Left ventricle myocardium superior (tissue), 1 donor: ENCODE results near the gene MSH3. TPM values are rescaled to one million over a fixed set of nuclear protein-coding genes. Genes with fewer than 3 reads are reported as not detected.

ENCODE experiments used
- ATAC-seq: fragments of 200-7000 bp; cut with Tn5 transposase; one replicate; pipeline ENCODE4 v1.9.1; 2020; ENCODE audit warnings: mild to moderate bottlenecking, moderate library complexity
- DNase-seq: peaks from one replicate; pipeline ENCODE4 v3.0.0-alpha.2; 2020
- intact Hi-C: fragments of 100-400 bp; cut with micrococcal nuclease; formaldehyde crosslinking; loops from one replicate; pipeline ENCODE4 v1.11.0; 2022
- total RNA-seq: library from RNA; stranded (reverse); fragmentation: NEBNext Ultra II Directional; extraction: Animal tissue kit (Norgen Biotek cat#: 25700); gene quantifications from one replicate; pipeline ENCODE4 v1.2.1, GENCODE V29; 2021
- donor health status: DM: no; HTN: yes; CAD: no; lungs with severe emphysema.

The MSH3 gene
- total RNA-seq, 1 donor from 2014 or later: 11.9 TPM

DNA sequence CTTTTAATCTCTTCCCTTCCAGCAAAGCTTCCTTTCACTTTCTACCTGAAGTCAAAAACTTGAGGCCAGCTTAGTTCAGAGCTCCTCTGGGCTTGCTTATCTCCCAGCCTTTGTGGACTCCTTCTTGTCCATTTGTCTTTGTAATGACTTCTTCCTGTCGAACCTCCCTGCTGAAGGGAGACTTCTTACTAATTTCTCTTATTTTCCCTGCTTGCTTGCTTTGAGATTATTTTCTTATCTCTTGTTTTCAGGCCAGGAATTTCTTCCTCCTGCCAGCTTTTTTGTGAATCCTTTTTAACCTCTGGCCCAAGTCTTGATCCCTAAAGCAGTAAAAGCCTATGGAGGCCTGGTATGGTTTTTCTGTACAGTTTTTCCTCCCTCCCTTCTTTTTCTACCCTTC is 47.1 kb downstream of the MSH3 start:
- DNase-seq: no peak
- ATAC-seq: no peak
- intact Hi-C loops: no loop called here

DNA sequence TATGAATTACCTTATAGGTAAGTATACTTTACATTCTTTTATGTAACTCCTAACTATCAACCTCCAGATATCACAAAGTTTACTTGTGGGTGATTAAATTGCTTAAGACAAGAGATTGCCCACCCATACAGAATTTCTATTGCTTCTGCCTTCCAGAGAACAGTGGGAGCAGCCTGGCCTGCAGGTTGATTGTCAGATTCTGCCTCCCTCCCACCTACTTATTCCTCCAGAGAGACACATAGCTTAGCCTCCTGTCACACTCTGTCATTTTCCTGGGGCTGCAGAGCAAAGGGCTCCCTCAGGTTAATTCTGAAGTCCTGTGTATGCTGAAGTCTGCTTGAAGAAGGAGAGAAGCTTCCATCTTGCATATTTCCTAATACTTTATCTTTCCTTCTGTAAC is 48.8 kb downstream of the MSH3 start:
- intact Hi-C loops: no loop called here

DNA sequence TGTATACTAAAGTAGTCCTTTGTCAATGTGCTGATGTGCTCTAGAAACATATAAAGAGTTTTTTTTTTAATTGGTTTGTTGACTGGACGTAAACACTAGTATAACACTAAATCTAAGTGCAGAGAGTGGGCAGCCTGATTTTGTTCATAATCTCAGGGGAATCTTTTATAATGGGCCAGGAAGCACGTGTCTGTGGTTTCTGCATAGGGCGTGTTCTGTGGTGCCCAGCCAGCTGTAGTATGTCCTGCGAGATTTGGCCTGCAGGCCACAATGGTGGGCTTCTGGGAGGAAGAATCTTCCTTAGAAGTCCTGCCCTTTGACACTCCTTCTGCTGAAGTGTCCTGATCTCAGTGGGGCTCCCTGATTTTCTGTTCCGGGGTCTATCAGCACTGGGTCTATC is 49.3 kb downstream of the MSH3 start:
- intact Hi-C loops: no loop called here
- ATAC-seq (no peak), DNase-seq (no peak)

More for the DNA sequence above, 48.8 kb downstream of the MSH3 start:
- ATAC-seq: no peak
- no peak for DNase-seq

DNA sequence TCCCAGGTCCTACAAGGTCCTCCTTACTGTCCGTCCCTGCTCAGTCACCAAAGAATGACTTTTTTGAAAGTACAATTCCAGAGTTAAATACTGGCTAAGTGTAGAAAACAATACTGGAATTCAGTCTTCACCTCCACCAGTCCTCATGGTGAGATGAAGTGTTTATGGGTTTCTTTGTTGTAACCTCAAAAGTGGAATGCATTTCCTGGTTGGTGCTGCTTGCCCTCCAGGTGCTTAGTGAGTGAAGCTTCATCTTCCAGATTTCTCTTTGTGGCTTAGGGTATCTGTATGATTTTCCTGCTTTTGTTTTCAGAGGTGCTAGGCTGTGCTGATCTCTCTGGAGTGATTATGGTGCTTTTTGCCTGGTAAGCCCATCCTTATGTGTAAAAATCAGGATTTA is 49.8 kb downstream of the MSH3 start:
- intact Hi-C loops: no loop called here
- no peak for ATAC-seq
- no peak for DNase-seq

DNA sequence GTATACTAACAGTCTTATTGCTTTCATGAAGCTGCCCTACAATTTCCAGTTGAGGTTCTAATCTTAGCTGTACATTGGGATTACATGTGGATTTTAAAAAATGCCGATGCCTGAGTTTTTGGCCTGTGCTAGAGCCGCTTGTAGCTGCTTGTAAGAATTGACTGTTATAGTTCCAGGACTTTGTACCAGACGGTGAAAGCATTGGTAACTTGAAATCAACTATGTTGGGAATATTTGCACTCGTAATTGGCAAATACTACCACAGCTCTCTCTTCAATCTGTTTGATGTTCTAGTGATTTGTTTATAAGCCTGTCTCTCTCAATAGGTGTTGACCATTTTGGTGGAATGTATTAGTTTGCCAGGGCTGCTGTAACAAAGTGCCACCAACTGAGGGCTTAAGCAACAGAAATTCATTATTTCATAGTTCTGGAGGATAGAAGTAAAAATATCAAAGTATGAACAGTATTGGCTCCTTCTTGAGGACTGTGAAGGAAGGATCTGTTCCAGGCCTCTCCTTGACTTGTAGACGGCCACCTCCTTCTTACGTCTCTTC is 50.8 kb downstream of the MSH3 start:
- intact Hi-C loops: no loop called here
- no peak for ATAC-seq
- DNase-seq: no peak

DNA sequence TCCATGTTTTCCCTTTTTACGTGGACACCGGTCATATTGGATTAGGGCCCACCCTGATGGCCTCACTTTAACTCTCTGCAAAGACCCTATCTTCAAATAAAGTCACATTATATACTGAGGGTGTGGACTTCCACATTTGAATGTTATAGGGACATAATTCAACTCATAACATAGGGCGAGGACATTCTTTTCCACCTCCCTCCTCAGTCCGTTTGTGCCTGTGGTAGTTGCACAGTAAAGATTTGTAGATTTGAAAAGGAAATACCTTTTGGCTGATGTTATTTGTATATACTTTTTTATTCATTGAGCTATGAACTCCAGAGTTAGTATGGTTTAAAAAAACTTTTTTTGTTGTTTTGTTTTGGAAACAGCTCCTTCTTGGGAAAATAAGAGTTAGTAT is 51.3 kb downstream of the MSH3 start:
- ATAC-seq (no peak), DNase-seq (no peak)
- intact Hi-C loops: no loop called here

DNA sequence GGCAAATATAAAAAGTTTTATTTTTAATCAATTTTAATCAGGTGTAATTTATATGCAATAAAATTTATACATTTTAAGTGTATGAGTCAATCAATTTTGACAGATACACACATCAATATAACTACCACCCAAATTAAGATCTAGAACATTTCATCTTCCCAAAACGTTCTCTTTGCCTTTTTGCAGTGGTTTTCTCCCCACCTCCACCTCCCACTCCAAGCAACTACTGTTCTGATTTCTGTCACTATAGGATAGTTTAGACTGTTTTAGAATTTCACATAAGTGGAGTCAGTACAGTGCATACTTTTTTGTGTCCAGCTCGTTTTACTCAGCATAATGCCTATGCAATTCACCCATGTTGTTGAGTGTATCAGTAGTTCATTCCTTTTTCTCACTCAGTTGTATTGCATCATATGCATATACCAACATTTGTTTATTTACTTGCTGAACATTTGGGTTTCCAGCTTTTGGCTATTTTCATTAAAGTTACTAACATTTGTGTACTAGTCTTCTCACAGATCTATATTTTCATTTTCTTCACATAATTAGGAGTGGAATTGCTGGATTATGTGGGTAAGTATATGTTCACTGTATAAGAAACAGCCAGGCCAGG is 52.5 kb downstream of the MSH3 start:
- no peak for ATAC-seq
- intact Hi-C loops: no loop called here
- no peak for DNase-seq

DNA sequence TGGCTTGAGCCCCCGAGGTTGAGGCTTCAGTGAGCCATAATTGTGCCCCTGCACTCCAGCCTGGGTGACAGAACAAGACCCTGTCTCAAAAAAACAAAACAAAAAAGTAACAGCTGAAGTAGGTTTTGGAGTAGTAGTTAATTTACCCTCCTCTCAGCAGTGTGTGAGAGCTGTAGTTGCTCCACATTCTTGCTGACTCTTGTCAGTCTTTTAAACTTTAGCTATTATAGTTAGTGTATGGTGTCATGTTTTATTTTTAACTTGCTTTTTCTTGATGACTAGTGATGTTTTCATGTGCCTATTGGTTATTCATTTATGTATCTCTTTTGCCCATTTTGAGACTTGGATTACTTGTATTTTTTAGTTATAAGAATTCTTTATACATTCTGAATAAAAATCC is 53.2 kb downstream of the MSH3 start:
- intact Hi-C loops: no loop called here
- no peak for DNase-seq
- ATAC-seq: peak; percentile 74

DNA sequence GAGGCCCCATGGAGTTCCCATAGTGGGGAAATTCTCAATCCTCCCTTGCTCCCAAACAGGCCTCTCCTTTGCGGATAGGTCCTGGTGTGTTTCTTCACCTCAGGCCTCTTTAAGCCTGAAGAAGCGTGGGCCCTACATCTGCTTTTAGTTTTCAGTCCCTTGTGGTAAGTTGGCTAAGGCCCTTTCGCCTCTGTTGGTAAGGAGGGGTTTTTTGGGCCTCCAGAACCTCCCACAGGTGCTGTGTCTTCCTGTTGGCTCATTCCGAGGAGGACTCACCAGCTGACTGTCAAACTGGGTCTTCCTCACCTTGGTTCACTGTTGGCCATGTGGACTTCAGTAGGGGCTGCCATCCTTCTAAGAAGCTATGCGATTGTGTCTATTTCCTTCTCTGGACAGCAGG is 56.8 kb downstream of the MSH3 start:
- ATAC-seq (no peak), DNase-seq (no peak)
- intact Hi-C loops: no loop called here

DNA sequence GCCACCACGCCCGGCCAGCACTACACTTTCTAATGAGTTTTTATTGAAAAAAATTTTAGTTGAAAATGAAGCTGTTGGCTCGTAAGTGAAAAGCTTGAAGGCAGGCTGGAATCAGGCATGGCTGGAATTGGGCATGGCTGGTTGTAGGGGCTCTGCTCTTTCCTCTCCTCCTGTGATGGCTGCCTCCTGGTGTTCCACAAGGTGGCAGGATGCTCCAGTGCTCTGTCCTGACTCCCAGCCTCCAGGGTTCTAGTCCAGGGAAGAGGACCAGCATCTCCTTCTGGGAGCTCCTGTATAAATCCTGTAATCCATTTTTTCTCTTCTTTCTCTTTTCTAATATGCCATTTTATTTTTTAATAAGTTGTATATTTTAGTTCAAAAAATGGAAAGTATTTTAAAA is 57.5 kb downstream of the MSH3 start:
- no peak for DNase-seq
- no peak for ATAC-seq
- intact Hi-C loops: no loop called here

DNA sequence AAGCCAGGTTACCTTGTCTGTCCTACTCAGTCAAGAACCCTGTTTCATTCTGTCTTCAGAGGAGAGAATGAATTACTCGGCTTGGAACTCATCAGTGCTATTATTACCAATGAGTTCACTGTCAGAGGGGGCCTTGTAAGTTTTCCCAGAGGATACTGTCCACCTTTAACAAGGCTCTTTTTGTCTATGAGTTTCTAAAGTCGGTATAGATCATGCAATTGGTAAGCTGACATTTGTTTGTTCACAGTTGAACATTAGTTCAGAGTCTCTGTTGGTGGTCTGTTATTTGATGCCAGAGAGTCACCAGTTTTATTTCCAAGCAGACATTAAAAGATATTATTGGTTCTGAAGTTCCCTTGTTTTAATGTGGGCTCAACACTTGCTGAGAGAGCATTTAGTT is 58.5 kb downstream of the MSH3 start:
- ATAC-seq (no peak), DNase-seq (no peak)
- intact Hi-C loops: no loop called here

DNA sequence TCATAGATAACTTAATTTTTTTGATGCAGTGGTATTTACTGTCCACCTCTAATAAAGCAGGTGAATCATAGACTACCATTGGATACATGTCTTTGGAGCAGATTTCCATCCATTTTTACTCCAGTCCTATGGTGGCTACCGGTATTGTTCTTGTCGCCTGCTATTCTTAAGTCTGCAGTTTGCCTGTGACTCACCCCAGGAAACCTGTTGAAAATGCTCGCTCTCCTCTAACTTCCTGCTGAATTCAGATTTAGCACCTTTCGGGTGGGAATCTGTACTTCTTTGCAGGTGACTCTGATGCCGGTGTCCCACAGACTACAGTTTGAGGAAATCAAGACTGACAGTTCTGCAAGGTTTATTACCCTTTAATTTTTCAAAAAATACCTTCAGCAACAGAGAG is 59.2 kb downstream of the MSH3 start:
- DNase-seq: no peak
- intact Hi-C loops: no loop called here
- no peak for ATAC-seq

DNA sequence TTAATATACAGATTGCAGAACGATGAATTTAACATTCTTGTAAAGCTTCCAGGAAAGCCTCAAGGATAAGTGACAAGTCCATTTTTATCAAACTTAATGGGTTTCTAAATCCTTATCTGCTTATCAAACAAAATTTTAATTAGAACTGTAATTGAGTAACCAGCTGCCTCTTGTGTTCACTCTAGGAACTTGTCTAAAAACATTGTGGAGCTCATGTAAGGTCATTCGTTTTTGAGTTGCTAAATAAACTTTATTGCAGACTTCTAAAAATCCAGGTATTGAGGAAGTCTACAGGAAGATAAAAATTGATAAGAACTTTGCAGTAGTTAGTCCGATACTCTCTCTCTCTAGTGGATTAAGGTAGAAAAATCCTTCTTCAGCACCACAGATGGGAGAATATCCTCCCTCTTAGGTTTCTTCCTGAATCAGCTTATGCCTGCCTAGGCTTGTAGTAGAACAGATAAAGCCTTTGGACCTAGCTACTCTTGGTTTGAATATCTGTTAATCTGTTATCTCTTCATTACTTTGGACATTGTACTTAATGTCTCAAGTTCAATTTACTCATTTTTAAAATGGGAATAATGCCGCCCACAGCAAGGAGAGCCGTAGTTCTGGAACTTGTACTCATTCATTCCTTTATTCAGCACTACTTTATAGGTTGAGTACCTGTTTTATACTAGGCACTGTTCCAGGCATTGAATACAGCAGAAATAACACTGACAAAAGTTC is 60.3 kb downstream of the MSH3 start:
- DNase-seq (no peak), ATAC-seq (no peak)
- intact Hi-C loops: no loop called here

DNA sequence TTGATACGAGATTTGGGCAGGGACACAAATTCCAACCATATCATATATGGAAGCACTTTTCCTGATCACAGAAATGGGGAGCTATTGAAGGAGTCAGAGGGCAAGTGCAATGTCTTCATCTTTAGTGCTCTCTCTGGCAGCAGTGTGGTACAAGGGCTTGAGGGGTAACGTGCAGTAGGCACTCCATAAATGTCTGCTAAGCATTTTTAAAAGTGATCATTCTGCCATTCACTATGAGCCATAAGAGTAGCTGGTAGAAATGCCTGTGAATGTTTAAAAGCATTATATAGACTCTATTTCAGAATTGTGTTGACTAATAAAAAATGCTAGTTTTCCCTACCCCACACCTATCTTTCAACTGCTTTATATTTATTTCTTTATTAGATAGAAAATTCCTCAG is 61.4 kb downstream of the MSH3 start:
- DNase-seq (no peak), ATAC-seq (no peak)
- intact Hi-C loops: no loop called here

DNA sequence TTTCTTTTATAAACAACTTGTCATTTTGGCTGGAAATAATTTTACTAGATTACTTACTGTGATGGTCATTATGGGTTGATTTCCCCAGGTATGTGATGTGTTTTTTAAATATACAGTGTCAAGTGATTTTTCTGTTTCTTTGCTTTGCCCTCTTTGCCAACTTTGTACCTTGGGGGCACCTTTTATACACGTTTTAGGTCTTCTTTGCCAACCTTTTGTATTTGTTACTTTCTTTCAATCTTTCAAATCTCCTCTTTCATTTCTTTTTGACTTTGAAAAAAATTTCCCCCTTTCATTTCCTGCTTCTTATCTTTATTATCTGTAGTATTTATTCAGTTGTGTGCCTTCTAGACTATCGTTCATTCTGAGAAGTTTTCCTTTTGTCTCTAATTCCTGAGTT is 65.7 kb downstream of the MSH3 start:
- intact Hi-C loops: no loop called here
- DNase-seq (no peak), ATAC-seq (no peak)

DNA sequence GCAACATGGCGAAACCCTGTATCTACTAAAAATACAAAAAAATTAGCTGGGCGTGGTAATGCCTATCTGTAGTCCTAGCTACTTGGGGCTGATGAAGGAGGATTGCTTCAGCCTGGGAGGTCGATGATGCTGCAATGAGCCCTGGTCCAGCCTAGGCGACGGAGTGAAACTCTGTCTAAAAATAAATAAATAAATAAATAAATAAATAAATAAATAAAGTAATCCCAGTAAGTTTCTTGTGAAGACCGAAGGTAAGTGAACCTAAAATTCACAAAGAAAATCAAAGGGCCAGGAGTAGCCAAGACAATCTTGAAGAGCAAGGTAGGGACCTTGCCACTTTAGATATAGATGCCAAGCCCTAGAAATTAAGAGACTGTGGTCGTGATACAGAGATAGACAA is 68.5 kb downstream of the MSH3 start:
- no peak for ATAC-seq
- DNase-seq: no peak
- intact Hi-C loops: no loop called here

DNA sequence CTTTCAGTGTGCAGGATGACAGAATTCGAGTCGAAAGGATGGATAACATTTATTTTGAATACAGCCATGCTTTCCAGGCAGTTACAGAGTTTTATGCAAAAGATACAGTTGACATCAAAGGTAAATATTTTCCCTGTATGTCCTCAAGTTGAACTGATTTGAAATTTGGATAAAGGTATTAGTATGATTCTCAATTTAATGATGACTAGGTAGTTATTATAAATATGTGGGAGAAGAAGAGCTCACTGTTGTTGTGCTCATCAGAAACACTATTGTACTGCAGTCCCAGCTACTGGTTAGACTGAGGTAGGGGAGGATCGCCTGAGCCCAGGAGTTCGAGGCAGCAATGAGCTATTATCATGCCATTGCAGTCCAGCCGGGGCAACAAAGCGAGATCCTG is 71.0 kb downstream of the MSH3 start:
- DNase-seq: no peak
- intact Hi-C loops: no loop called here
- no peak for ATAC-seq

DNA sequence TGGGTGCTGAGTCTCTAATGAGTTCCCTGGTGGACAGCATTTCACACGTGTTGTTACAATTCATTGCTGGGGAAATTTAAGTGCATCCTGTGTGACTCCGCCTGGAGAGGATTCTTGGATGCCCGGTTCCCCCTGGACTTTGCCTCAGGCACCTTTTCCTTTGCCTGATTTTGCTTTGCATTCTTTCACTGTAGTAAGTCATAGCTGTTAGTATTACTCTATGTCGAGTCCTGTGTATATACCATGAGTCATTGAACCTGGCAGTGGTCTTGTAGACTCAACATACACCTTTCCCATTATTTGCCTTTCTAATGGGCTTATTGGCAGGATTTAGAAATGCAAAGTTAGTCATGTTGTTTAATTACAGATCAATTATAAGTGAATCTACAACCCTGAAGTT is 82.3 kb downstream of the MSH3 start:
- DNase-seq: no peak

DNA sequence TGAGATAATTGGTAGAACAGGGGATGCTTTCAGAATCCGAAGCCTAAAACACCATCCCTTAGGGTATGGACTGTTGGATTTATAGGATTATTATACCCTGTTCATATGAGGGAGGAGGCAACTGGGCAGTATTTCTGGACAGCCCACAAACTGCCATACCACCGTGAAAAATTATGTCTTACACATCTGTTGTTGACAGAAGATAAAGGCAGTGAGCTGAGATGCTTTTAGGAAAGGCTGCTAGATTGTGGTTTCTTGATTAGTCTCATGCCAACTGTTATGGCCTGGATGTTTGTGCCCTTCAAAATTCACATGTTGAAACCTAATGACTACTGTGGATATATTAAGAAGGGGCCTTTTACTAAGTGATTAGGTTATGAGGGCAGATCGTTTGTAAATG is 84.0 kb downstream of the MSH3 start:
- ATAC-seq: no peak

More for the DNA sequence above, 82.3 kb downstream of the MSH3 start:
- intact Hi-C loops: no loop called here
- ATAC-seq: no peak

DNA sequence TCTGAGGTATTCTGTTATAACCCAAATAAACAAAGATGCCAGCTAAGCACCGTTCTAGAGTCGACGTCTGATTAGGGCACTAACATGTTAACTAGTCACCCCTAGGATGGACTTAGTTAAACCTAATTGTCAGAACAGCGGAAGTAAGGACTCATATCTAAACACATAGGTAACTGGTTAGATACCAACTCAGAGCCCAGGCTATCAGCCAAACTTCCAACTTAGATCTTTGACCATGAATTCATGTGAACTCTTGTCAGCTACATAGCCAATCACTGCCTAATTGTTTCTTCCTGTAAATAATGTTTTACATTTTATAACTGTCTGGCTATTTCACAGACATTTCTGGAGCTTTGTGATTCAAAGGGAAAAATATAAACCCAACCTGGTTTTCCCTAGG is 84.6 kb downstream of the MSH3 start:
- no peak for ATAC-seq
- DNase-seq: no peak
- intact Hi-C loops: no loop called here

More for the DNA sequence above, 84.0 kb downstream of the MSH3 start:
- no peak for DNase-seq
- intact Hi-C loops: no loop called here

DNA sequence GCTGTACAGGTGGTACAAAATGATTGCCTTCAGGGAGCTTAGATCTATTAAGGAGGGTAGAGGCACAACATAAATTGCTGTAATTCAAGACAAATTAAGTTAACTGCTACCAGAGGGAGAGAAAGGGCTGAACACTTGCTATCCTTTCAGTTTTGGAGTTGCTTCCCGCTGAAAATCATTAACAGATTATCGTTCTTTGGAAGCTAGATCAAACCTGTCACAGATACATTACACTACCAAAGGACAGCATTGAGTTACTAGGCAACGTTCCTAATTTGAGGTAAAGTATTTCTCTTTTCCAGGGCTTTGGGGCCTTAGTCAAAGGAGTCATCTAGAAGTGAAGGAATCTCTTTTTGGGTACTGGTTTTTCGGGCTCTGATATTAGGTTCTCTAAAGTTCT is 85.0 kb downstream of the MSH3 start:
- no peak for DNase-seq
- intact Hi-C loops: no loop called here
- no peak for ATAC-seq
